Fibroblast of lung (primary cell): ENCODE data around the gene LNPEP. TPM values are rescaled to one million over a fixed set of nuclear protein-coding genes. Genes with fewer than 3 reads are reported as not detected.

ENCODE experiments used
- DNase-seq, 2 donors: peaks; one replicate each; pipeline versions ENCODE4 v3.0.0 to v3.0.0-alpha.2; 2010; ENCODE audit warnings: low read depth in 2 of 2
- H2AFZ ChIP-seq: 2 replicates; pipeline ENCODE4 v1.5.1; 2012; ENCODE audit warnings: low read length, control low read depth, inconsistent platforms
- H3K27ac ChIP-seq: 2 replicates; pipeline ENCODE4 v1.5.1; 2011; ENCODE audit warnings: low read length, control low read depth; ENCODE audit not compliant: insufficient read depth
- H3K27me3 ChIP-seq: 2 replicates; pipeline ENCODE4 v1.5.1; 2011; ENCODE audit warnings: mild to moderate bottlenecking, low read length; ENCODE audit not compliant: control insufficient read depth, insufficient read depth
- H3K36me3 ChIP-seq: 2 replicates; pipeline ENCODE4 v1.5.1; 2011; ENCODE audit warnings: low read length; ENCODE audit not compliant: control insufficient read depth, insufficient read depth
- H3K4me1 ChIP-seq: 2 replicates; pipeline ENCODE4 v1.5.1; 2011; ENCODE audit warnings: low read length; ENCODE audit not compliant: control insufficient read depth, insufficient read depth; ENCODE audit errors: extremely low read depth
- H3K4me2 ChIP-seq: 2 replicates; pipeline ENCODE4 v1.5.1; 2011; ENCODE audit warnings: low read length, control low read depth; ENCODE audit not compliant: insufficient read depth; ENCODE audit errors: extremely low read depth
- H3K4me3 ChIP-seq, 4 experiments: fragments of 200-600 bp in 1 of 4; sonication (generic) in 1 of 4; replicated peaks in 1 of 4; 2 replicates each; pipeline ENCODE4 v1.5.1; 2011 to 2016; ENCODE audit warnings: low read length in 4 of 4, low read depth in 3 of 4, mild to moderate bottlenecking in 3 of 4, control low read depth in 2 of 4, inconsistent platforms in 1 of 4, mixed read lengths in 1 of 4; ENCODE audit not compliant: insufficient read depth in 1 of 4; ENCODE audit errors: control extremely low read depth in 1 of 4
- H3K79me2 ChIP-seq: 2 replicates; pipeline ENCODE4 v1.5.1; 2012; ENCODE audit warnings: mild to moderate bottlenecking, low read length, inconsistent platforms; ENCODE audit not compliant: control insufficient read depth, insufficient read depth
- H3K9ac ChIP-seq: 2 replicates; pipeline ENCODE4 v1.5.1; 2011; ENCODE audit warnings: mild to moderate bottlenecking, low read length, control low read depth; ENCODE audit not compliant: insufficient read depth
- H3K9me3 ChIP-seq: 2 replicates; pipeline ENCODE4 v1.5.1; 2012; ENCODE audit warnings: low read depth, low read length; ENCODE audit not compliant: control insufficient read depth, insufficient read depth
- H4K20me1 ChIP-seq: 2 replicates; pipeline ENCODE4 v1.5.1; 2011; ENCODE audit warnings: low read length; ENCODE audit not compliant: control insufficient read depth, insufficient read depth; ENCODE audit errors: extremely low read depth
- EZH2 ChIP-seq: IDR thresholded peaks from 2 replicates; pipeline ENCODE4 v1.5.1; 2012; ENCODE audit warnings: low read length, control low read depth, mild to moderate bottlenecking; ENCODE audit errors: missing control alignments
- polyA plus RNA-seq, 2 donors: library from polyadenylated mRNA; depleted of rRNA in 1 of 2; stranded (reverse) in 1 of 2; unstranded in 1 of 2; fragments of >200 nt; gene quantifications; 2 replicates each; pipeline ENCODE4 v1.2.1, GENCODE V29; 2011 to 2012; ENCODE audit warnings: missing spikeins in 1 of 2
- total RNA-seq: library from RNA; depleted of rRNA; stranded (reverse); fragments of >200 nt; gene quantifications from 2 replicates; pipeline ENCODE4 v1.2.1, GENCODE V29; 2014
- TF ChIP-seq, protein P1 (sequence below), 2 donors: IDR thresholded peaks in 1 of 2; conservative IDR thresholded peaks in 1 of 2; 1 replicate in 1 of 2; 2 replicates in 1 of 2; pipeline ENCODE4 v1.5.1; 2011 to 2012; ENCODE audit warnings: low read length in 2 of 2, control low read depth in 1 of 2, inconsistent platforms in 1 of 2, low read depth in 1 of 2, mild to moderate bottlenecking in 1 of 2

Gene LNPEP
- total and polyA plus RNA-seq, 2 donors (not counting 1 experiment from before 2014, with no cell fraction given): 19.5 to 26.1 TPM

DNA sequence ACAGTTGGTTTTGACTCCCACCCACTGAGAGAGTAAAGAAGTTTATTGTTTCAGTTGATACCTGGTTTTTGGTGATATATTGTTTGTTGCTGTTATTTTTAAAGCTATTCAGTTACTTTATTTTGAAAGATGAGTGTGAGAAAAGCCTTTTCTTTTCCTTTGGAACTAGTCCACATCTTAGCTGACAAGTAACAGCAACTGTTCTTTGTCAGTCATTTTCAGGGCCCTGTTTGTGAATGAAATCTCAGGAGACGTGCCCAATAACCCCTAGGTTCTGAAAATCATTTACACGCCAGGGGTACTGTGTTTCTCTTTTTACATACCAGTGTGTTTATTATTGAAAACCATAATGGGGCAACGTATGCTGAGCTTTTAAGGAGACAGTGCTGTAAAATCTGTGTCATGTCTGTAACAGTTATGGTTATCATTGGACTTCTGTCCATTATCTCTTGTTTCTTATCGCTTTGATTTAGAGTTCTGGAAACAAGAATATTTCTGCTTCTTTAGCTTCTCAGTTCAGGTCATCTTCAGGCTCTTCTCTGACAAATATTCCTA, 131.5 kb downstream of the LNPEP start:
- Histone ChIP-seq H3K27ac (no peak overlapping the region), H2AFZ (no peak overlapping the region), H3K79me2 (no peaks in the 10 kb centered on the region), H3K9ac (no peak overlapping the region), H3K4me1 (no peaks in the 10 kb centered on the region), H3K4me2 (no peak overlapping the region), H3K36me3 (no peaks in the 10 kb centered on the region), H3K9me3 (no peaks in the 10 kb centered on the region), H3K27me3 (no peaks in the 10 kb centered on the region), H4K20me1 (no peaks in the 10 kb centered on the region), H3K4me3 (no peak overlapping the region)
- no peak for TF ChIP-seq EZH2
- TF ChIP-seq, protein P1, sequence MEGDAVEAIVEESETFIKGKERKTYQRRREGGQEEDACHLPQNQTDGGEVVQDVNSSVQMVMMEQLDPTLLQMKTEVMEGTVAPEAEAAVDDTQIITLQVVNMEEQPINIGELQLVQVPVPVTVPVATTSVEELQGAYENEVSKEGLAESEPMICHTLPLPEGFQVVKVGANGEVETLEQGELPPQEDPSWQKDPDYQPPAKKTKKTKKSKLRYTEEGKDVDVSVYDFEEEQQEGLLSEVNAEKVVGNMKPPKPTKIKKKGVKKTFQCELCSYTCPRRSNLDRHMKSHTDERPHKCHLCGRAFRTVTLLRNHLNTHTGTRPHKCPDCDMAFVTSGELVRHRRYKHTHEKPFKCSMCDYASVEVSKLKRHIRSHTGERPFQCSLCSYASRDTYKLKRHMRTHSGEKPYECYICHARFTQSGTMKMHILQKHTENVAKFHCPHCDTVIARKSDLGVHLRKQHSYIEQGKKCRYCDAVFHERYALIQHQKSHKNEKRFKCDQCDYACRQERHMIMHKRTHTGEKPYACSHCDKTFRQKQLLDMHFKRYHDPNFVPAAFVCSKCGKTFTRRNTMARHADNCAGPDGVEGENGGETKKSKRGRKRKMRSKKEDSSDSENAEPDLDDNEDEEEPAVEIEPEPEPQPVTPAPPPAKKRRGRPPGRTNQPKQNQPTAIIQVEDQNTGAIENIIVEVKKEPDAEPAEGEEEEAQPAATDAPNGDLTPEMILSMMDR (conservative IDR thresholded peaks at IDR 0.05 in 1 of 2, IDR thresholded peaks at IDR 0.05 in 1 of 2; ENCODE audit: low read depth in 1 of 2, low read length in 2 of 2): no peak
- no peak for DNase-seq

GRCh38 chr5:97070234-97070633, 134.4 kb downstream of the LNPEP start:
- Histone ChIP-seq H3K27me3 (no peaks in the 10 kb centered on the region), H3K9me3 (no peaks in the 10 kb centered on the region), H3K36me3 (no peaks in the 10 kb centered on the region), H3K4me3 (no peak overlapping the region), H3K9ac (no peak overlapping the region), H3K4me2 (no peak overlapping the region), H2AFZ (no peak overlapping the region), H4K20me1 (no peaks in the 10 kb centered on the region), H3K27ac (no peak overlapping the region), H3K4me1 (no peaks in the 10 kb centered on the region), H3K79me2 (no peaks in the 10 kb centered on the region)
- no peak for TF ChIP-seq EZH2
- TF ChIP-seq, protein P1 (conservative IDR thresholded peaks at IDR 0.05 in 1 of 2, IDR thresholded peaks at IDR 0.05 in 1 of 2; ENCODE audit: low read depth in 1 of 2, low read length in 2 of 2): no peak
- DNase-seq: no peak

GRCh38 chr5:97071101-97071500, 135.2 kb downstream of the LNPEP start:
- H3K9me3 ChIP-seq: no peaks in the 10 kb centered on the region
- H3K4me3 ChIP-seq: no peak overlapping the region
- DNase-seq: peak; percentile 77 to 98
- no peaks in the 10 kb centered on the region for H4K20me1 ChIP-seq
- H3K36me3 ChIP-seq: no peaks in the 10 kb centered on the region
- no peaks in the 10 kb centered on the region for H3K4me1 ChIP-seq
- no peaks in the 10 kb centered on the region for H3K27me3 ChIP-seq
- H3K4me2 ChIP-seq: peak overlapping the region; percentile 58
- no peak overlapping the region for H2AFZ ChIP-seq
- H3K27ac ChIP-seq: no peak overlapping the region
- H3K9ac ChIP-seq: no peak overlapping the region
- H3K79me2 ChIP-seq: no peaks in the 10 kb centered on the region
- TF ChIP-seq EZH2: no peak
- TF ChIP-seq, protein P1 (conservative IDR thresholded peaks at IDR 0.05 in 1 of 2, IDR thresholded peaks at IDR 0.05 in 1 of 2; ENCODE audit: low read depth in 1 of 2, low read length in 2 of 2): no peak
